PC-9 (cell line): ENCODE data around the gene DGLUCY.

ENCODE experiments used
- CTCF ChIP-seq: fragments of 200-600 bp; sonication (generic); conservative IDR thresholded peaks from 2 replicates; pipeline ENCODE4 v1.6.1; 2017; ENCODE audit warnings: mixed run types, antibody characterized with exemption, mild to moderate bottlenecking, moderate library complexity
- EZH2 ChIP-seq: fragments of 200-600 bp; sonication (generic); IDR thresholded peaks from 2 replicates; pipeline ENCODE4 v1.8.0; 2017; ENCODE audit warnings: antibody characterized with exemption, low read depth

DNA sequence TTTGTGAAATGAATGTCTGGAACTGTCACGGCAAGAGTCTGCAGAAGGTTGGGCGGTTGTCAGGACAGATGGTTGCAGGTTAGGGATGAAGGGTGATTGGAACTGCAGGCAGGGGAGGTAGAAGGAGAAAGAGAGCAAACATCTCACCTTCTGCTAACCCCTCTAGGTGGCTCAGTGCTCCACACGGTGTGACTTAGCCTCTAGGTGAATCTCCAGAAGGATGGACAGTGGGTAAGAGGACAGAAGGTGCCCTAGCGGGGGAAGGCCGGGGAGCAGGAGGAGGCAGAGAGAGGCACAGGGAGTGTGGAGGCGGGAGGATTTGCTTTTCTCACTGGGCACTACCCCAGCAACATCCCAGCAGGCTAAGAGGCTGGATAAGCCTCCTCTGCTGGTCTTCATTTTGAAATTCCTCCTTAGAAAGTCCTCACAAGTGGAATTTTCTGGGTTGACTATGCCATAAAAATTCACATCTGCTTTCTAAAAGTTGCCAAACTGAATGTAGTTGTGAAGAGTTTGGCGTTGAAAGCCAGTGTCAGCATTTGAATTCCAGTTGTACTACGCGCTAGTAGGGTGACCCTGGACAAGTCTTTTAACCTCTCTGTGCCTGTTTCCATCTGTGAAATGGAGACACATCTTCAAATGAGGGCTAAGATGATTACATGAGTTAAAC is 141.3 kb downstream of the DGLUCY start:
- TF ChIP-seq CTCF (no peak), EZH2 (no peak)
